Measurements from ENCODE around the gene SHROOM3. TPM values are rescaled to one million over a fixed set of nuclear protein-coding genes. Genes with fewer than 3 reads are reported as not detected.

Gene SHROOM3
- total RNA-seq, 6 experiments from 2014 or later = 15.2 to 35.8 (median 29.9) TPM

DNA sequence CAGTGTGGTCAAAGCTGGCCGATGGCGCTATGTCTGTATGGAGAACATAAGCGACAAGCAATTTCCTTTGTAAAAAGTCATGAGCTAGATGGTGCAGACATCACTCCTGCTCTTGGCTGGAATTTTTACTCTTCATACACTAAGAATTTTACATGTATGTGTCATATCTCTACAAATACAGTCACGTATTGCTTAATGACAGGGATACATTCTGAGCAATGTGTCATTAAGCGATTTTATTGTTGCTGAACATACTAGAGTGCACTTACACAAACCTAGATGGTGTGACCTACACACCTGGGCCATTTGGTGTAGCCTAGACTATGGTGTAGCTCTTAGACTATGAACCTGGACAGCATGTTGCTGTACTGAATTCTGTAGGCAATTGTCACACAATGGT lies 277.5 kb downstream of the SHROOM3 start:
- 95% methylated on average over 5 of the region's 5 CpGs for WGBS (ENCODE audit: insufficient coverage, low coverage, low lambda C conversion rate, missing lambda C conversion rate)
- TF ChIP-seq, protein P1, sequence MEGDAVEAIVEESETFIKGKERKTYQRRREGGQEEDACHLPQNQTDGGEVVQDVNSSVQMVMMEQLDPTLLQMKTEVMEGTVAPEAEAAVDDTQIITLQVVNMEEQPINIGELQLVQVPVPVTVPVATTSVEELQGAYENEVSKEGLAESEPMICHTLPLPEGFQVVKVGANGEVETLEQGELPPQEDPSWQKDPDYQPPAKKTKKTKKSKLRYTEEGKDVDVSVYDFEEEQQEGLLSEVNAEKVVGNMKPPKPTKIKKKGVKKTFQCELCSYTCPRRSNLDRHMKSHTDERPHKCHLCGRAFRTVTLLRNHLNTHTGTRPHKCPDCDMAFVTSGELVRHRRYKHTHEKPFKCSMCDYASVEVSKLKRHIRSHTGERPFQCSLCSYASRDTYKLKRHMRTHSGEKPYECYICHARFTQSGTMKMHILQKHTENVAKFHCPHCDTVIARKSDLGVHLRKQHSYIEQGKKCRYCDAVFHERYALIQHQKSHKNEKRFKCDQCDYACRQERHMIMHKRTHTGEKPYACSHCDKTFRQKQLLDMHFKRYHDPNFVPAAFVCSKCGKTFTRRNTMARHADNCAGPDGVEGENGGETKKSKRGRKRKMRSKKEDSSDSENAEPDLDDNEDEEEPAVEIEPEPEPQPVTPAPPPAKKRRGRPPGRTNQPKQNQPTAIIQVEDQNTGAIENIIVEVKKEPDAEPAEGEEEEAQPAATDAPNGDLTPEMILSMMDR (IDR thresholded peaks at IDR 0.05) = no peak
- no peak for TF ChIP-seq POLR2A (IDR thresholded peaks at IDR 0.05)
- intact Hi-C loops (cut with DNase I) = no loop called here
- DNase-seq = no peak
- Histone ChIP-seq H3K27ac (no peak overlapping the region), H3K4me1 (peaks cover 2 to 17% (median 9%) of the 10 kb centered on the region in 4 donors), H3K4me3 (no peak overlapping the region), H3K9me3 (no peaks in the 10 kb centered on the region), H3K27me3 (no peaks in the 10 kb centered on the region), H3K36me3 (peaks cover 0 to 5% (median 0%) of the 10 kb centered on the region in 4 donors)
- no peak for ATAC-seq

GRCh38 chr4:76714226-76714625 lies 279.2 kb downstream of the SHROOM3 start:
- peak in 2 of 4 donors; percentile 41 to 47 for ATAC-seq

DNA sequence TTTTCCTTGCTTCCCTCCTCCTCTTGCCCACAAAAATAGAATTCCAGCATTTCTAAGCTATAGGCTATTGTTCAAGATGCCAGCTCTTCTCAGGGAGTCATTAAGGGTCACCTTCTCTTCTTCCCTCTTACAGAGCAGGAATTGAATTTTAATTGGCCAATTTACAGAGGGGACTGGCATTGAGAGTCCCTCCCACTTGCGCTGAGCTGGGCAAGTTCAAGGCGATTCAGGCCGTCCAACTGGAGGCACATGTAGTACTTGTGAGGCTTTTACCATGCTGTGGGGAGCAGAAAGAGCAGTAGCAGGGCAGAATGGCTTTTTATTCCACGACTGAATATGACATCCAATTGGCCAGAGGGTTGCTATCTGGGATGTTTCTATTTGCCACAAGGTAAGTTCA lies 281.0 kb downstream of the SHROOM3 start:
- Histone ChIP-seq H3K27me3 (no peaks in the 10 kb centered on the region), H3K27ac (no peak overlapping the region), H3K4me1 (peaks cover 2 to 10% (median 6%) of the 10 kb centered on the region in 4 donors), H3K9me3 (no peaks in the 10 kb centered on the region), H3K4me3 (no peak overlapping the region), H3K36me3 (peaks cover 0 to 5% (median 0%) of the 10 kb centered on the region in 4 donors)
- DNase-seq (no peak), ATAC-seq (no peak)
- TF ChIP-seq POLR2A (IDR thresholded peaks at IDR 0.05) = no peak
- TF ChIP-seq, protein P1 (IDR thresholded peaks at IDR 0.05) = no peak
- WGBS (ENCODE audit: insufficient coverage, low coverage, low lambda C conversion rate, missing lambda C conversion rate) = 90% methylated on average over 4 of the region's 4 CpGs
- intact Hi-C loops (cut with DNase I) = no loop called here

More at GRCh38 chr4:76714226-76714625, 279.2 kb downstream of the SHROOM3 start:
- H3K4me3 ChIP-seq = no peak overlapping the region
- WGBS (ENCODE audit: insufficient coverage, low coverage, low lambda C conversion rate, missing lambda C conversion rate) = 31% methylated on average over 1 of the region's 1 CpG
- no peak for DNase-seq
- H3K27me3 ChIP-seq = no peaks in the 10 kb centered on the region
- no peak for TF ChIP-seq POLR2A (IDR thresholded peaks at IDR 0.05)
- TF ChIP-seq, protein P1 (IDR thresholded peaks at IDR 0.05) = no peak
- intact Hi-C loops (cut with DNase I) = no loop called here
- no peaks in the 10 kb centered on the region for H3K9me3 ChIP-seq
- peaks cover 0 to 5% (median 0%) of the 10 kb centered on the region in 4 donors for H3K36me3 ChIP-seq
- H3K27ac ChIP-seq = no peak overlapping the region
- H3K4me1 ChIP-seq = peaks cover 2 to 10% (median 6%) of the 10 kb centered on the region in 4 donors

- Histone ChIP-seq H3K27ac (no peak overlapping the region), H3K4me1 (peaks cover 2 to 10% (median 6%) of the 10 kb centered on the region in 4 donors), H3K27me3 (no peaks in the 10 kb centered on the region), H3K4me3 (no peak overlapping the region), H3K36me3 (no peaks in the 10 kb centered on the region), H3K9me3 (no peaks in the 10 kb centered on the region)
- 63% methylated on average over 2 of the region's 2 CpGs for WGBS (ENCODE audit: insufficient coverage, low coverage, low lambda C conversion rate, missing lambda C conversion rate)
- intact Hi-C loops (cut with DNase I) = no loop called here
- TF ChIP-seq POLR2A (IDR thresholded peaks at IDR 0.05) = no peak
- TF ChIP-seq, protein P1 (IDR thresholded peaks at IDR 0.05) = no peak
- no peak for ATAC-seq
- no peak for DNase-seq
These were observed 281.6 kb downstream of the SHROOM3 start for GRCh38 chr4:76716658-76717057.

DNA sequence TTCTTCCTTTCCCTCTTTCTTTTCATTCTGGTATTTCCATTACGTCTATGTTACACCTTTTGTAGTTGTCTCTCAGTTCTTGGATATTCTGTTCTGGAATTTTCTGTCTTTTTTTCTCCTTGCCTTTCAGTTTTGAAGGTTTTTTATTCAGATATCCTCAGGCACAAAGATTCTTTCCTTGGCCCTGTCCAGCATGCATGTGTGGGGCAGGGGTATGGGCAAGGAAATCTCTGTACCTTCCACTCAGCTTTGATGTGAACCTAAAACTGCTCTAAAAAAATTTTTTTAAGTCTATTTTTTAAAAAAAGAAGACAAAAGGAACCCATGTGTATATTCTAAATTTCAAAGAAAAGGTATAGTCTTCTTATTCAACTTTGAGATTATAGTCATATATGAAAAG lies 282.4 kb downstream of the SHROOM3 start:
- Histone ChIP-seq H3K9me3 (no peaks in the 10 kb centered on the region), H3K4me3 (no peak overlapping the region), H3K27me3 (no peaks in the 10 kb centered on the region), H3K4me1 (peaks cover 2 to 10% (median 6%) of the 10 kb centered on the region in 4 donors), H3K27ac (no peak overlapping the region), H3K36me3 (no peaks in the 10 kb centered on the region)
- DNase-seq = no peak
- ATAC-seq = no peak
- intact Hi-C loops (cut with DNase I) = no loop called here
- TF ChIP-seq, protein P1 (IDR thresholded peaks at IDR 0.05) = no peak
- no peak for TF ChIP-seq POLR2A (IDR thresholded peaks at IDR 0.05)
- 100% methylated on average over 1 of the region's 1 CpG for WGBS (ENCODE audit: insufficient coverage, low coverage, low lambda C conversion rate, missing lambda C conversion rate)
